OCI-LY1 (cell line): ENCODE results near the gene TRMT6.

Source experiments
- H2AFZ ChIP-seq: fragments of 200-600 bp; sonication (generic), shearing (Covaris generic); 2 replicates; pipeline ENCODE4 v1.6.0; 2014; ENCODE audit warnings: antibody characterized with exemption, mild to moderate bottlenecking, low read length
- H3F3A ChIP-seq: fragments of 200-600 bp; sonication (generic), shearing (Covaris generic); 2 replicates; pipeline ENCODE4 v1.6.0; 2014; ENCODE audit warnings: mild to moderate bottlenecking, antibody characterized with exemption, low read length, moderate library complexity; ENCODE audit not compliant: insufficient read depth
- H3K27ac ChIP-seq: fragments of 200-600 bp; sonication (generic); 2 replicates; pipeline ENCODE4 v1.5.1; 2014; ENCODE audit warnings: low read length, mixed run types, mild to moderate bottlenecking, low read depth; ENCODE audit not compliant: poor library complexity, severe bottlenecking
- H3K27me3 ChIP-seq: fragments of 200-600 bp; sonication (generic); 2 replicates; pipeline ENCODE4 v1.6.0; 2014; ENCODE audit warnings: antibody characterized with exemption, mild to moderate bottlenecking, low read length, moderate library complexity; ENCODE audit not compliant: insufficient read depth
- H3K36me3 ChIP-seq: fragments of 200-600 bp; sonication (generic); 2 replicates; pipeline ENCODE4 v1.6.1; 2014; ENCODE audit warnings: mild to moderate bottlenecking, antibody characterized with exemption, low read length, moderate library complexity, mixed read lengths; ENCODE audit not compliant: insufficient read depth
- H3K4me1 ChIP-seq: fragments of 200-600 bp; sonication (generic); 2 replicates; pipeline ENCODE4 v1.5.1; 2014; ENCODE audit warnings: mild to moderate bottlenecking, low read length, moderate library complexity; ENCODE audit not compliant: insufficient read depth, severe bottlenecking
- H3K4me2 ChIP-seq: fragments of 200-600 bp; sonication (generic), shearing (Covaris generic); 2 replicates; pipeline ENCODE4 v1.6.1; 2014; ENCODE audit warnings: low read length
- H3K4me3 ChIP-seq: fragments of 200-600 bp; sonication (generic); 2 replicates; pipeline ENCODE4 v1.5.1; 2014; ENCODE audit warnings: low read length, low read depth, mild to moderate bottlenecking, mixed read lengths; ENCODE audit not compliant: poor library complexity, severe bottlenecking
- H3K79me2 ChIP-seq: fragments of 200-600 bp; shearing (Covaris generic); 2 replicates; pipeline ENCODE4 v1.6.1; 2016; ENCODE audit warnings: mixed run types, low read length, mixed read lengths; ENCODE audit not compliant: insufficient read depth
- H3K9ac ChIP-seq: fragments of 200-600 bp; sonication (generic), shearing (Covaris generic); 2 replicates; pipeline ENCODE4 v1.6.1; 2014; ENCODE audit warnings: mild to moderate bottlenecking, low read length, mixed read lengths
- H3K9me2 ChIP-seq: fragments of 200-600 bp; sonication (generic), shearing (Covaris generic); 2 replicates; pipeline ENCODE4 v1.6.1; 2014; ENCODE audit warnings: low read depth, mild to moderate bottlenecking, low read length, mixed read lengths
- H3K9me3 ChIP-seq: fragments of 200-600 bp; shearing (Covaris generic); 2 replicates; pipeline ENCODE4 v1.6.1; 2014; ENCODE audit warnings: low read length, mixed read lengths
- H4K20me1 ChIP-seq: fragments of 200-600 bp; sonication (generic), shearing (Covaris generic); 2 replicates; pipeline ENCODE4 v1.6.0; 2016; ENCODE audit warnings: mild to moderate bottlenecking, low read length; ENCODE audit not compliant: insufficient read depth
- CTCF ChIP-seq: fragments of 200-600 bp; sonication (generic), shearing (Covaris generic); IDR thresholded peaks from 2 replicates; pipeline ENCODE4 v1.5.1; 2017; ENCODE audit warnings: mild to moderate bottlenecking, antibody characterized with exemption, low read length, moderate library complexity, mixed read lengths
- EZH2 ChIP-seq: fragments of 200-600 bp; sonication (generic), shearing (Covaris generic); IDR thresholded peaks from 2 replicates; pipeline ENCODE4 v1.8.0; 2017; ENCODE audit warnings: borderline replicate concordance, mixed run types, mild to moderate bottlenecking, antibody characterized with exemption, low read length, moderate library complexity, mixed read lengths

TRMT6 gene

GRCh38 chr20:5908981-5909380 is 41.4 kb downstream of the TRMT6 start:
- Histone ChIP-seq H3K27me3 (no peaks in the 10 kb centered on the region), H3K27ac (no peak overlapping the region), H3K36me3 (no peaks in the 10 kb centered on the region), H3K4me2 (no peak overlapping the region), H3K4me1 (peaks cover 5% of the 10 kb centered on the region), H3F3A (no peaks in the 10 kb centered on the region), H3K9me2 (no peaks in the 10 kb centered on the region), H2AFZ (no peak overlapping the region), H3K9ac (no peak overlapping the region), H4K20me1 (no peaks in the 10 kb centered on the region), H3K9me3 (no peaks in the 10 kb centered on the region), H3K4me3 (no peak overlapping the region), H3K79me2 (no peaks in the 10 kb centered on the region)
- TF ChIP-seq CTCF: no peak
- no peak for TF ChIP-seq EZH2

- Histone ChIP-seq H3K27me3 (no peaks in the 10 kb centered on the region), H3K27ac (no peak overlapping the region), H3K4me2 (no peak overlapping the region), H3F3A (no peaks in the 10 kb centered on the region), H4K20me1 (no peaks in the 10 kb centered on the region), H3K9me3 (no peaks in the 10 kb centered on the region), H3K9ac (no peak overlapping the region), H3K36me3 (no peaks in the 10 kb centered on the region), H3K9me2 (no peaks in the 10 kb centered on the region), H3K79me2 (no peaks in the 10 kb centered on the region), H3K4me1 (no peaks in the 10 kb centered on the region), H3K4me3 (no peak overlapping the region), H2AFZ (no peak overlapping the region)
- no peak for TF ChIP-seq EZH2
- TF ChIP-seq CTCF: no peak
Measured at GRCh38 chr20:5900908-5901307, 49.4 kb downstream of the TRMT6 start.

GRCh38 chr20:5899444-5899843 is 50.9 kb downstream of the TRMT6 start:
- Histone ChIP-seq H3K36me3 (no peaks in the 10 kb centered on the region), H3K27ac (no peak overlapping the region), H3F3A (no peaks in the 10 kb centered on the region), H2AFZ (no peak overlapping the region), H3K9me3 (no peaks in the 10 kb centered on the region), H3K9me2 (no peaks in the 10 kb centered on the region), H3K4me2 (no peak overlapping the region), H3K79me2 (no peaks in the 10 kb centered on the region), H3K4me1 (no peaks in the 10 kb centered on the region), H3K4me3 (no peak overlapping the region), H3K27me3 (no peaks in the 10 kb centered on the region), H4K20me1 (no peaks in the 10 kb centered on the region), H3K9ac (no peak overlapping the region)
- TF ChIP-seq CTCF (no peak), EZH2 (no peak)
